Activated B cell treated with CpG ODN at 0.5 μM for 24 hours (primary cell): Measurements from ENCODE around the gene BTBD9. TPM values are rescaled to one million over a fixed set of nuclear protein-coding genes. Genes with fewer than 3 reads are reported as not detected.

Experiments used
- ATAC-seq: fragments of 200-7000 bp; cut with Tn5 transposase; one replicate; pipeline ENCODE4 v1.10.0; 2021; ENCODE audit warnings: low read depth, mild to moderate bottlenecking, moderate library complexity
- CTCF ChIA-PET: fragments of 350-600 bp; sonication (Branson Sonifier 250); formaldehyde crosslinking; loops from one replicate; lab custom pipeline; 2021; ENCODE audit warnings: antibody characterized with exemption; lab: Charles Lee
- POLR2A ChIA-PET: fragments of 350-600 bp; sonication (Branson Sonifier 250); formaldehyde crosslinking; loops from one replicate; lab custom pipeline; 2021; ENCODE audit warnings: antibody characterized with exemption; lab: Charles Lee
- DNase-seq: peaks from one replicate; pipeline ENCODE4 v3.0.0; 2022
- H3K27ac Mint-ChIP-seq: one replicate; pipeline ENCODE4 v1.8.0; 2020; ENCODE audit warnings: mixed read lengths
- H3K27me3 Mint-ChIP-seq: one replicate; pipeline ENCODE4 v1.8.0; 2021; ENCODE audit warnings: mixed read lengths
- H3K36me3 Mint-ChIP-seq: one replicate; pipeline ENCODE4 v1.8.0; 2021; ENCODE audit warnings: low read depth, mixed read lengths
- H3K4me1 Mint-ChIP-seq: one replicate; pipeline ENCODE4 v1.8.0; 2021; ENCODE audit warnings: mixed read lengths
- H3K4me3 Mint-ChIP-seq: one replicate; pipeline ENCODE4 v1.8.0; 2020; ENCODE audit warnings: mild to moderate bottlenecking, mixed read lengths
- H3K9me3 Mint-ChIP-seq: one replicate; pipeline ENCODE4 v1.8.0; 2020; ENCODE audit warnings: mixed read lengths
- CTCF ChIP-seq: fragments of 200-600 bp; IDR thresholded peaks from one replicate; pipeline ENCODE4 v1.8.0; 2022; ENCODE audit warnings: antibody characterized with exemption, mild to moderate bottlenecking
- intact Hi-C: fragments of 100-400 bp; cut with micrococcal nuclease; formaldehyde crosslinking; loops from one replicate; pipeline ENCODE4 v1.15.1; 2024
- total RNA-seq: library from RNA; stranded (reverse); gene quantifications from 2 replicates; pipeline ENCODE4 v1.2.3, GENCODE V29; 2022

The BTBD9 gene
- total RNA-seq, 1 donor from 2014 or later = 25.7 TPM

- H3K27me3 Mint-ChIP-seq = no peaks in the 10 kb centered on the region
- H3K27ac Mint-ChIP-seq = no peak overlapping the region
- DNase-seq (no peak), ATAC-seq (no peak)
- POLR2A ChIA-PET = no interaction called here
- H3K9me3 Mint-ChIP-seq = no peaks in the 10 kb centered on the region
- H3K4me3 Mint-ChIP-seq = no peak overlapping the region
- intact Hi-C loops = no loop called here
- CTCF ChIA-PET = interaction anchor here (0.9 kb wide), 1 partner anchor 12 kb away, joined by 4 read pairs; no protein-coding TSS in a partner anchor
- no peaks in the 10 kb centered on the region for H3K4me1 Mint-ChIP-seq
- TF ChIP-seq CTCF = no peak
- peaks cover 39% of the 10 kb centered on the region for H3K36me3 Mint-ChIP-seq
Observed at GRCh38 chr6:38155144-38155543, 484.6 kb downstream of the BTBD9 start.

GRCh38 chr6:38154731-38155130 lies 485.0 kb downstream of the BTBD9 start:
- H3K36me3 Mint-ChIP-seq = peaks cover 38% of the 10 kb centered on the region
- DNase-seq (no peak), ATAC-seq (no peak)
- no peak overlapping the region for H3K27ac Mint-ChIP-seq
- TF ChIP-seq CTCF = no peak
- intact Hi-C loops = no loop called here
- no peak overlapping the region for H3K4me3 Mint-ChIP-seq
- no peaks in the 10 kb centered on the region for H3K4me1 Mint-ChIP-seq
- no peaks in the 10 kb centered on the region for H3K9me3 Mint-ChIP-seq
- no peaks in the 10 kb centered on the region for H3K27me3 Mint-ChIP-seq
- CTCF ChIA-PET = no interaction called here
- POLR2A ChIA-PET = no interaction called here

- TF ChIP-seq CTCF = no peak
- Mint-ChIP-seq H3K27me3 (no peaks in the 10 kb centered on the region), H3K27ac (no peak overlapping the region), H3K36me3 (peaks cover 40% of the 10 kb centered on the region), H3K9me3 (no peaks in the 10 kb centered on the region), H3K4me3 (no peak overlapping the region), H3K4me1 (no peaks in the 10 kb centered on the region)
- CTCF ChIA-PET = no interaction called here
- POLR2A ChIA-PET = no interaction called here
- ATAC-seq = no peak
- DNase-seq = no peak
- intact Hi-C loops = no loop called here
Observed at GRCh38 chr6:38153798-38154345, 485.9 kb downstream of the BTBD9 start.

- Mint-ChIP-seq H3K36me3 (peaks cover 43% of the 10 kb centered on the region), H3K27ac (no peak overlapping the region), H3K4me1 (no peaks in the 10 kb centered on the region), H3K27me3 (no peaks in the 10 kb centered on the region), H3K9me3 (no peaks in the 10 kb centered on the region), H3K4me3 (no peak overlapping the region)
- ATAC-seq (no peak), DNase-seq (no peak)
- intact Hi-C loops = no loop called here
- TF ChIP-seq CTCF = no peak
- POLR2A ChIA-PET = no interaction called here
- CTCF ChIA-PET = no interaction called here
Observed at GRCh38 chr6:38153076-38153797, 486.5 kb downstream of the BTBD9 start.

- Mint-ChIP-seq H3K27ac (no peak overlapping the region), H3K4me3 (no peak overlapping the region), H3K36me3 (peaks cover 44% of the 10 kb centered on the region), H3K4me1 (no peaks in the 10 kb centered on the region), H3K9me3 (no peaks in the 10 kb centered on the region), H3K27me3 (no peaks in the 10 kb centered on the region)
- TF ChIP-seq CTCF = no peak
- DNase-seq (no peak), ATAC-seq (no peak)
- ChIA-PET CTCF (no interaction called here), POLR2A (no interaction called here)
- intact Hi-C loops = no loop called here
Observed at GRCh38 chr6:38152620-38153019, 487.1 kb downstream of the BTBD9 start.
